ENCODE measurements around the gene MCL1. TPM values are rescaled to one million over a fixed set of nuclear protein-coding genes. Genes with fewer than 3 reads are reported as not detected.

Gene MCL1
- total RNA-seq, 2 donors from 2014 or later: 776 to 1,091 TPM

GRCh38 chr1:150562446-150563339, 16.7 kb downstream of the MCL1 start:
- Mint-ChIP-seq H3K36me3 (ENCODE audit: low read depth) (no peaks in the 10 kb centered on the region), H3K27me3 (no peaks in the 10 kb centered on the region), H3K4me1 (peaks cover 55% of the 10 kb centered on the region), H3K4me3 (peak overlapping the region; percentile 99), H3K27ac (peak overlapping the region; percentile 99)
- ATAC-seq (peak; percentile 40), DNase-seq (peak; percentile 34 to 64 (median 45))
- H3K9me3 ChIP-seq (ENCODE audit: control insufficient read depth, low read length, poor library complexity, severe bottlenecking): no peaks in the 10 kb centered on the region

- Mint-ChIP-seq H3K4me3 (peak overlapping the region; percentile 99), H3K36me3 (ENCODE audit: low read depth) (no peaks in the 10 kb centered on the region), H3K27ac (peak overlapping the region; percentile 99), H3K27me3 (no peaks in the 10 kb centered on the region), H3K4me1 (peaks cover 48% of the 10 kb centered on the region)
- no peaks in the 10 kb centered on the region for H3K9me3 ChIP-seq (ENCODE audit: control insufficient read depth, low read length, poor library complexity, severe bottlenecking)
- ATAC-seq (peak; percentile 50), DNase-seq (peak; percentile 65 to 66 (median 65))
These were observed 17.4 kb downstream of the MCL1 start for GRCh38 chr1:150561974-150562445.

- DNase-seq: peak in 2 of 3 donors; percentile 39 to 47
- H3K36me3 Mint-ChIP-seq (ENCODE audit: low read depth): no peaks in the 10 kb centered on the region
- no peaks in the 10 kb centered on the region for H3K9me3 ChIP-seq (ENCODE audit: control insufficient read depth, low read length, poor library complexity, severe bottlenecking)
- no peaks in the 10 kb centered on the region for H3K27me3 Mint-ChIP-seq
- H3K4me1 Mint-ChIP-seq: peaks cover 42% of the 10 kb centered on the region
- peak overlapping the region; percentile 99 for H3K27ac Mint-ChIP-seq
- ATAC-seq: peak; percentile 15
- H3K4me3 Mint-ChIP-seq: peak overlapping the region; percentile 99
These were observed 18.0 kb downstream of the MCL1 start for GRCh38 chr1:150561254-150561973.

- peak; percentile 32 for ATAC-seq
- H3K4me1 Mint-ChIP-seq: peaks cover 40% of the 10 kb centered on the region
- H3K27me3 Mint-ChIP-seq: no peaks in the 10 kb centered on the region
- H3K27ac Mint-ChIP-seq: peak overlapping the region; percentile 99
- H3K36me3 Mint-ChIP-seq (ENCODE audit: low read depth): no peaks in the 10 kb centered on the region
- H3K9me3 ChIP-seq (ENCODE audit: control insufficient read depth, low read length, poor library complexity, severe bottlenecking): no peaks in the 10 kb centered on the region
- peak overlapping the region; percentile 99 for H3K4me3 Mint-ChIP-seq
- DNase-seq: peak; percentile 52 to 70 (median 55)
These were observed 18.7 kb downstream of the MCL1 start for GRCh38 chr1:150560576-150561253.

GRCh38 chr1:150560011-150560438, 19.4 kb downstream of the MCL1 start:
- DNase-seq (peak; percentile 51 to 68 (median 54)), ATAC-seq (peak; percentile 24)
- peak overlapping the region; percentile 99 for H3K27ac Mint-ChIP-seq
- H3K4me3 Mint-ChIP-seq: peak overlapping the region; percentile 99
- no peaks in the 10 kb centered on the region for H3K36me3 Mint-ChIP-seq (ENCODE audit: low read depth)
- H3K9me3 ChIP-seq (ENCODE audit: control insufficient read depth, low read length, poor library complexity, severe bottlenecking): no peaks in the 10 kb centered on the region
- peaks cover 37% of the 10 kb centered on the region for H3K4me1 Mint-ChIP-seq
- no peaks in the 10 kb centered on the region for H3K27me3 Mint-ChIP-seq

- H3K9me3 ChIP-seq (ENCODE audit: control insufficient read depth, low read length, poor library complexity, severe bottlenecking): no peaks in the 10 kb centered on the region
- H3K27me3 Mint-ChIP-seq: no peaks in the 10 kb centered on the region
- no peak for DNase-seq
- peak overlapping the region; percentile 99 for H3K4me3 Mint-ChIP-seq
- H3K4me1 Mint-ChIP-seq: peaks cover 34% of the 10 kb centered on the region
- no peaks in the 10 kb centered on the region for H3K36me3 Mint-ChIP-seq (ENCODE audit: low read depth)
- ATAC-seq: no peak
- peak overlapping the region; percentile 99 for H3K27ac Mint-ChIP-seq
These were observed 19.8 kb downstream of the MCL1 start for GRCh38 chr1:150559656-150560010.

GRCh38 chr1:150558761-150559655, 20.4 kb downstream of the MCL1 start:
- Mint-ChIP-seq H3K27ac (peak overlapping the region; percentile 99), H3K36me3 (ENCODE audit: low read depth) (no peaks in the 10 kb centered on the region)

GRCh38 chr1:150558303-150558704, 21.1 kb downstream of the MCL1 start:
- H3K36me3 Mint-ChIP-seq (ENCODE audit: low read depth): no peaks in the 10 kb centered on the region
- no peak for DNase-seq
- no peaks in the 10 kb centered on the region for H3K27me3 Mint-ChIP-seq
- H3K27ac Mint-ChIP-seq: no peak overlapping the region
- H3K4me3 Mint-ChIP-seq: no peak overlapping the region
- ATAC-seq: no peak
- H3K4me1 Mint-ChIP-seq: peaks cover 25% of the 10 kb centered on the region
- H3K9me3 ChIP-seq (ENCODE audit: control insufficient read depth, low read length, poor library complexity, severe bottlenecking): no peaks in the 10 kb centered on the region

More at GRCh38 chr1:150558761-150559655, 20.4 kb downstream of the MCL1 start:
- ATAC-seq (no peak), DNase-seq (no peak)
- H3K9me3 ChIP-seq (ENCODE audit: control insufficient read depth, low read length, poor library complexity, severe bottlenecking): no peaks in the 10 kb centered on the region
- H3K27me3 Mint-ChIP-seq: no peaks in the 10 kb centered on the region
- no peak overlapping the region for H3K4me3 Mint-ChIP-seq
- peaks cover 32% of the 10 kb centered on the region for H3K4me1 Mint-ChIP-seq

- Mint-ChIP-seq H3K4me3 (no peak overlapping the region), H3K36me3 (ENCODE audit: low read depth) (no peaks in the 10 kb centered on the region), H3K27ac (no peak overlapping the region), H3K27me3 (no peaks in the 10 kb centered on the region), H3K4me1 (peaks cover 20% of the 10 kb centered on the region)
- ATAC-seq (no peak), DNase-seq (no peak)
- H3K9me3 ChIP-seq (ENCODE audit: control insufficient read depth, low read length, poor library complexity, severe bottlenecking): no peaks in the 10 kb centered on the region
These were observed 21.6 kb downstream of the MCL1 start for GRCh38 chr1:150557813-150558212.

GRCh38 chr1:150557065-150557600, 22.3 kb downstream of the MCL1 start:
- Mint-ChIP-seq H3K27me3 (no peaks in the 10 kb centered on the region), H3K4me1 (peaks cover 17% of the 10 kb centered on the region), H3K27ac (no peak overlapping the region), H3K4me3 (no peak overlapping the region), H3K36me3 (ENCODE audit: low read depth) (no peaks in the 10 kb centered on the region)
- no peak for DNase-seq
- no peaks in the 10 kb centered on the region for H3K9me3 ChIP-seq (ENCODE audit: control insufficient read depth, low read length, poor library complexity, severe bottlenecking)
- ATAC-seq: no peak

- no peaks in the 10 kb centered on the region for H3K27me3 Mint-ChIP-seq
- no peaks in the 10 kb centered on the region for H3K36me3 Mint-ChIP-seq (ENCODE audit: low read depth)
- no peaks in the 10 kb centered on the region for H3K9me3 ChIP-seq (ENCODE audit: control insufficient read depth, low read length, poor library complexity, severe bottlenecking)
- no peak for ATAC-seq
- H3K4me3 Mint-ChIP-seq: peak overlapping the region; percentile 36
- no peak for DNase-seq
- H3K4me1 Mint-ChIP-seq: peaks cover 15% of the 10 kb centered on the region
- peak overlapping the region; percentile 21 for H3K27ac Mint-ChIP-seq
These were observed 23.2 kb downstream of the MCL1 start for GRCh38 chr1:150555971-150556865.

Data from T-helper 17 cell (primary cell).